ENCODE measurements around the gene USP8.

USP8 gene

GRCh38 chr15:50556642-50557371 lies 132.6 kb downstream of the USP8 start:
- DNase-seq (ENCODE audit: insufficient read length, low spot score) (no peak), FAIRE-seq (no peak)
- TF ChIP-seq SPI1 (IDR thresholded peaks at IDR 0.05; ENCODE audit: low read depth, low read length), result no peak
- TF ChIP-seq POU2F2 (IDR thresholded peaks at IDR 0.05; ENCODE audit: low read depth, low read length), result no peak
- no peak for TF ChIP-seq TAF1 (IDR thresholded peaks at IDR 0.05; ENCODE audit: low read depth, low read length)

DNA sequence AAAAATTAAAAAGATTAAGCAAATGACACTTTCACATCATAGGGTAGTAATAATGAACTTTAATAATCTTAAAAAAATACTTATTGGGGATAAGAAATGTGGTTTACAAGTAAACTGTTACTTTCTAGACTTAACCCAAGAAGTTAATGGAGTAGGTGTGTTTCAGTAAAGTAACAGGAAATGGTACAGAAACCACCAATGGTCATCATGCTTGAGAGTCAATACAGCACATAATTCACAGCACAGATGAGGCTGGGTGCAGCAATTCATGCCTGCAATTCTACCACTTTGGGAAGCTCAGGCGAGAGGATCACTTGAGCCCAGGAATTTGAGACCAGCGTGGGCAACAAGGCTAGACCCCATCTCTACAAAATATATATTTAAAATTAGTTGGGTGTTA lies 133.8 kb downstream of the USP8 start:
- TF ChIP-seq PAX5 (IDR thresholded peaks at IDR 0.05; ENCODE audit: insufficient read depth, low read length, severe bottlenecking) (no peak), SPI1 (IDR thresholded peaks at IDR 0.05; ENCODE audit: low read depth, low read length) (0 out of 2 replicates have a peak, but pooled peaks have one; percentile 3)
- DNase-seq (ENCODE audit: insufficient read length, low spot score) (no peak), FAIRE-seq (peak; percentile 67)

- DNase-seq (ENCODE audit: insufficient read length, low spot score), result no peak
- peak; percentile 68 for FAIRE-seq
Observed at GRCh38 chr15:50562735-50563640, 138.8 kb downstream of the USP8 start.

GRCh38 chr15:50563756-50564155 lies 139.6 kb downstream of the USP8 start:
- no peak for TF ChIP-seq TAF1 (IDR thresholded peaks at IDR 0.05; ENCODE audit: low read depth, low read length)
- TF ChIP-seq POLR2AphosphoS5 (IDR thresholded peaks at IDR 0.05; ENCODE audit: low read depth, low read length), result no peak
- TF ChIP-seq SPI1 (IDR thresholded peaks at IDR 0.05; ENCODE audit: low read depth, low read length), result no peak
- no peak for TF ChIP-seq PAX5 (IDR thresholded peaks at IDR 0.05; ENCODE audit: insufficient read depth, low read length, severe bottlenecking)
- TF ChIP-seq POLR2A (IDR thresholded peaks at IDR 0.05; ENCODE audit: low read depth, low read length), result no peak
- TF ChIP-seq POU2F2 (IDR thresholded peaks at IDR 0.05; ENCODE audit: low read depth, low read length), result no peak
- FAIRE-seq, result no peak
- no peak for DNase-seq (ENCODE audit: insufficient read length, low spot score)

More at GRCh38 chr15:50562735-50563640, 138.8 kb downstream of the USP8 start:
- no peak for TF ChIP-seq POLR2AphosphoS5 (IDR thresholded peaks at IDR 0.05; ENCODE audit: low read depth, low read length)
- TF ChIP-seq POU2F2 (IDR thresholded peaks at IDR 0.05; ENCODE audit: low read depth, low read length), result no peak
- no peak for TF ChIP-seq SPI1 (IDR thresholded peaks at IDR 0.05; ENCODE audit: low read depth, low read length)
- no peak for TF ChIP-seq POLR2A (IDR thresholded peaks at IDR 0.05; ENCODE audit: low read depth, low read length)
- TF ChIP-seq PAX5 (IDR thresholded peaks at IDR 0.05; ENCODE audit: insufficient read depth, low read length, severe bottlenecking), result no peak
- no peak for TF ChIP-seq TAF1 (IDR thresholded peaks at IDR 0.05; ENCODE audit: low read depth, low read length)
